GM12891 (cell line): Measurements from ENCODE around the gene ASTN2.

ENCODE experiments used
- PAX5 ChIP-seq: IDR thresholded peaks from 2 replicates; pipeline ENCODE4 v1.6.1; 2011; ENCODE audit warnings: low read length, moderate library complexity, mild to moderate bottlenecking; ENCODE audit not compliant: insufficient read depth, severe bottlenecking
- POLR2A ChIP-seq: IDR thresholded peaks from 2 replicates; pipeline ENCODE4 v1.6.1; 2011; ENCODE audit warnings: low read depth, low read length, control low read depth
- POLR2AphosphoS5 ChIP-seq: IDR thresholded peaks from 2 replicates; pipeline ENCODE4 v1.6.1; 2011; ENCODE audit warnings: low read depth, low read length, control low read depth
- POU2F2 ChIP-seq: IDR thresholded peaks from 2 replicates; pipeline ENCODE4 v1.6.1; 2011; ENCODE audit warnings: low read depth, mild to moderate bottlenecking, control low read depth, low read length, moderate library complexity
- SPI1 ChIP-seq: IDR thresholded peaks from 2 replicates; pipeline ENCODE4 v1.6.1; 2011; ENCODE audit warnings: low read depth, low read length, control low read depth
- TAF1 ChIP-seq: IDR thresholded peaks from 2 replicates; pipeline ENCODE4 v1.6.1; 2011; ENCODE audit warnings: low read depth, low read length, control low read depth

GRCh38 chr9:116929621-116930020 is 485.2 kb downstream of the ASTN2 start:
- no peak for TF ChIP-seq POLR2AphosphoS5
- TF ChIP-seq POLR2A: no peak
- TF ChIP-seq TAF1: no peak
- TF ChIP-seq SPI1: no peak
- TF ChIP-seq POU2F2: no peak
- no peak for TF ChIP-seq PAX5
